Skin epidermis (tissue), 12 donors: ENCODE results near the gene ZKSCAN4.
A peak's percentile ranks its signal among the peaks of the same experiment; 100 is the strongest.

Experiments used
- H3K27ac ChIP-seq, 21 experiments: fragments of 200-600 bp; sonication (generic) in 11 of 21; one replicate each; pipeline ENCODE4 v1.5.0; 2020; ENCODE audit warnings: mild to moderate bottlenecking in 3 of 21, inconsistent platforms in 2 of 21, moderate library complexity in 2 of 21
- H3K4me3 ChIP-seq, 7 experiments: fragments of 200-600 bp; sonication (generic) in 2 of 7; one replicate each; pipeline ENCODE4 v1.5.0; 2020; ENCODE audit warnings: inconsistent platforms in 2 of 7, mild to moderate bottlenecking in 2 of 7, moderate library complexity in 1 of 7

The ZKSCAN4 gene

GRCh38 chr6:28254121-28254519 lies 2.1 kb upstream of the ZKSCAN4 start:
- H3K27ac ChIP-seq = no peak overlapping the region
- no peak overlapping the region for H3K4me3 ChIP-seq

DNA sequence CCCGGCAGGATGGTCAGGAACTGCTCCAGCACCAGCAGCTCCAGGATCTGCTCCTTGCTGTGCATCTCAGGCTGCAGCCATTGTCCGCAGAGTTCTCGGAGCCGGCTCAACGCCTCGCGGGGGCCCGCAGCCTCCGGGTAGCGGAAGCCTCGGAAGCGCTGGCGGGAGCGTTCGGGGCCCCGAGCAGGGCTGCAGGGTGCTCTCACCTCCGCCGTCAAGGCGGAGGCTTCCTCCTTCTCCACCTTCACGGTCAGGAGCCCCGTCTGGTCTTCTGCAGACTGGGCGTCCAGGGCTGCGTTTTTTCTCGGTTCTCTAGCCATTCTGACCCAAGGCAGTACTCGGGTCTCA lies 434 bp downstream of the ZKSCAN4 start:
- Histone ChIP-seq H3K27ac (peak overlapping the region in 18 of 21 experiments; percentile 26 to 80 (median 72)), H3K4me3 (peak overlapping the region; percentile 52 to 96 (median 76))

DNA sequence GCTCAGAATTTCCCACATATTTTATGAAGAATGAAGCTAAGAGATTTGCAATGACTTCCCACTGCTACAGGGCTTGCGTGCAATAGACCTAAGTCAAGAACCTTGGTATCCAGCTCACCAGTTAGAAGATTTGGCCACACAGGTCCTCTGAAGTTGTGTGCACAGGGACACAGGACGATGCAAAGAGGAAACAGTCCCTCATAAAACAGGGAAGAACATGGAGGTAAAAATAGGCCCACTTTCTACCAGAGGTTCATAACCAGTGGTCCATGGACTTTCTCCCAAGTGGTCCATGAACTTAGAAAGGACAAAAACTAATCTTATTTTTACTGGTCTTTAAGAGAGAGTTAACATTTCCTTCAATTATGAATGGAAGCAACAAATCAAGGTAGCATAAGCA lies 1.3 kb downstream of the ZKSCAN4 start:
- Histone ChIP-seq H3K27ac (no peak overlapping the region), H3K4me3 (peak overlapping the region in 3 of 7 experiments; percentile 52 to 96 (median 70))

DNA sequence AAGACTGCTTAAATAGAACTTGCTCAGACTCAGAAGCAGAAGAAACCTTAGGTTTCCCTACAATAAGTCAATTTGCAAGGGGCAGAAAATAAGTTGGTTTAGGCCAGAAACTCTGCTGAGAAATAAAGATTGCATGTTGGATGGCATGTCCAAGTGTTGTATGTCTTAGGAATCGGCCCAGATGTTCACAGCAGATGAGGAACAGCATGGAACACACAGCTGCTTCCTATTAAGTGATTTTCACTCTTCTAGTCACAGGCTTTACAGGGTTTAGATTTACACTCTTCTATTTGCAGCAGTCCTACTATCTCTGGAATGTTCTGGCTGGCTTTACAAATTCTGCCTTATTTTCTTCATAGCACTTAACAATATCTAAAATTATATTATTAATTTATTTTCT lies 3.2 kb downstream of the ZKSCAN4 start:
- Histone ChIP-seq H3K4me3 (no peak overlapping the region), H3K27ac (no peak overlapping the region)

DNA sequence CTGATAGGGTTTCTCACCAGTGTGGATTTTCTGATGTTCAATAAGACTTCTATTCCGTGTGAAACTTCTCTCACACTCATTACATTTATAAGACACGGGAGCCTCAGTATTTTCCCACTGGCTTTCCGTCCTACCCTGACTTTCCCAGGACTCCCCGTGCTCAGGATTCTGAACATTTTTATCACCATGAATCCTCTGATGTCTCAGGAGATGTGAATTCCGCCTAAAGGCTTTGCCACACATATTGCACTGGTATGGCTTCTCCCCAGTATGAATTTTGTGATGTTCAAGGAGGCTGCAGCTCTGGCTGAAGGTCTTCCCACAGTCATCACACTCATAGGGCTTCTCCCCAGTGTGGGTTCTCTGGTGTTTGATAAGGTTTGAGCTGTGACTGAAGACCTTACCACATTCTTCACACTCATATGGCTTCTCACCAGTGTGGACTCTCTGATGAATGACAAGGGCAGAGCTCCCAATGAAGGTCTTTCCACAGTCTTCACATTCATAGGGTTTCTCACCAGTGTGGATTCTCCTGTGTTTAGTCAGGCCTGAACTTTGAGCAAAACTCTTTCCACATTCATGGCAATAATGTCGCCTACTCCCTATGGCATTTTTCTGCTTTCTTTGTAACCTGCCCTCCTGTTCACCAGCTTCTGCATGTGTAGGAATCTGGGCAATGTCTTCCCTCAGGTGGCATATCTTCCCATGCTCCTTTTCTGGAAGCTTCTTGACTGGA lies 6.7 kb downstream of the ZKSCAN4 start:
- H3K4me3 ChIP-seq = no peak overlapping the region
- H3K27ac ChIP-seq = no peak overlapping the region

DNA sequence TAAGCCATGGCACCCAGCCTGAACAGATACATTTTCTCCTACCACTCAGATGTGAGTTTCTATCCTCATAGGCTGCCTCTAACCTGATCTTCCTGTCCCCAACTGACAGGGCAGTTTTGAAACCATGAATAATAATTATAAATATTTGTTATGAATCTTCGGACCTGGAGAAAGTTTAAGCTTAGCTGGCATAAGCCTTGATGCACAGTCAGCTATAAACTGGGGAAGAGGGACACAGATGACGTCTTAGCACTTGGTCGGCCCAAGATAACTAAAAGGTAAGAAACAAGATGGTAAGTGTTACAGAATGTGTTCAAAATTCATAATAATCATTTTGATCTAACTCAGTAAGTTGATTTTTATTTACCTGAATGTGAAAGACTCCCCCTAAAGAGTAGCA lies 8.1 kb downstream of the ZKSCAN4 start:
- Histone ChIP-seq H3K4me3 (no peak overlapping the region), H3K27ac (no peak overlapping the region)

GRCh38 chr6:28240471-28240870 lies 11.6 kb downstream of the ZKSCAN4 start:
- H3K4me3 ChIP-seq = no peak overlapping the region
- H3K27ac ChIP-seq = no peak overlapping the region

GRCh38 chr6:28239636-28240035 lies 12.4 kb downstream of the ZKSCAN4 start:
- H3K4me3 ChIP-seq = no peak overlapping the region
- H3K27ac ChIP-seq = no peak overlapping the region

DNA sequence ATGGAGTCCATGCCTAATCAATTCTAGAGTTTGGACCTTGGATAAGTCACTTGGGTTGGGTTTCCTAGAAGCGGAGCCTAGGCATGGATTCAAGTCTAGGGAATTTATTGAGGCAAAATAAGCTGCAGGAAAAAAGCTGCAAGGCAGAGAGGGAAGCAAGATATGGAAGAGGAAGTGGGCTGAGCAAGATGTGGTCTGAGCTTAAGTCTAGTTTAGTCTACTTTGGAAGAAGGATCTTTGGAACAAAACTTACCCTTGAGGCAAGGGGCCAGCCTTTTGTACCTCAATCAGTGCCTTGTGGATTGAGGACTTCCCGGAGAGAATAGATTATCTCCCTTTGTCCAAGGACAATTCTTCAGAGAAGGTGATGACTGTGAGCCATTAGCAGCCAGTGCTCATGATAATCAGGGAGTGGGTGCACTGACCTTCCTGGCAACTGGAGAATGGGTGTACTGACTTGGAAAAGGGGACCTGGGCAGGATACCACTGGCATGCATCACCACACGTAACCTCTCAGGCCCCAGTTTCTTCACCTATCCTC lies 16.1 kb downstream of the ZKSCAN4 start:
- no peak overlapping the region for H3K4me3 ChIP-seq
- no peak overlapping the region for H3K27ac ChIP-seq

DNA sequence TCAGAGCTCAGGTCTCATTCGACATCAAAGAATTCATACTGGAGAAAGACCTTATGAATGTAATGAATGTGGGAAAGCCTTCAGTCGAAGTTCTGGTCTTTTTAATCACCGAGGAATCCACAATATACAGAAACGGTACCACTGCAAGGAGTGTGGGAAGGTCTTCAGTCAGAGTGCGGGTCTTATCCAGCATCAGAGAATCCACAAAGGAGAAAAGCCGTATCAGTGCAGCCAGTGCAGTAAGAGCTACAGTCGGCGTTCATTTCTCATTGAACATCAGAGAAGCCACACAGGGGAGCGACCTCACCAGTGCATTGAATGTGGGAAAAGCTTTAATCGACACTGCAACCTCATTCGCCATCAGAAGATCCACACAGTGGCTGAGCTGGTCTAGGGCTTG lies 19.3 kb downstream of the ZKSCAN4 start:
- H3K27ac ChIP-seq = no peak overlapping the region
- no peak overlapping the region for H3K4me3 ChIP-seq

- no peak overlapping the region for H3K4me3 ChIP-seq
- no peak overlapping the region for H3K27ac ChIP-seq
Measured at GRCh38 chr6:28226460-28226859, 25.6 kb downstream of the ZKSCAN4 start.

DNA sequence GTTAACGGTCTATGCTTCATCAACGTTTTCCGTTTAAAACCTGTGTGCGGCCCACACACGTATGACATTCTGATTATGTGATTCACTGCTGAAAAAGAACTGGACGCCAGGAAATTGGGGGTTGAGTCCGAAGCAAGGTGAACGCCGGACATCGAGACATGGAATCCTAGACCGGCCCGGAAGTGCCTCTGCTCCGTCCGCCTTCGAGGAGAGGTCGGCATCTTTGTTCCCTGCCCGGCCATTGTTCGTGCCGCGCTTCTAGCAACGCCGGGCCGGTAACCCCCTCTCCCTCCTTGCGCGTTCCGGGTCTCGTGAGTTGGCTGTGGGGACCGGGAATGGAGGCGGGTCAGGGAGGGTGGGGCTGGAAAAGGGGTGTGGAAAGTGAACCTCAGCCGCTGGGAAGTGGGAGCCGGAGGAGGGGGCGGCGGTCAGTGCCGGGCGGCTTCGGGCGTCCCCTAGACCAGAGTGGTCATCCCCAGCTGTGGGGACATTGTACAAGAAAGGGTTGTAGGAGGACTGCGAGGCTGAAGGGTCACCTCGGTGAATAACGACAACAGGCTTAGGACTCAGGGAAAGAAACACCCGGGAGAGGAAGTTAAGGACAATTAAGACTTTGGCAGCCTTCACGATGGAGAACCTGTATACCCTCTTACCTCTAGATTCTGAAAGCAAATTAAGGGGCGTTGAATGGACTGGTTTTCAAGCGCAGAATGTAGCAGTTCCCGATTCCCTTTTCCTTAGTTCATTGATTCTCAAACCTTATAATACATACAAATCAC lies 26.8 kb downstream of the ZKSCAN4 start, which contains the start of gene ZSCAN9:
ZSCAN9 (plus strand) TSS at position 220 of the 779 bp plus-strand sequence. CDS start 1,810 bp downstream, outside the sequence.
- H3K4me3 ChIP-seq = peak within 1 kb of the TSS; percentile 48 to 77 (median 74)
- peak within 1 kb of the TSS in 19 of 21 experiments; percentile 6 to 85 (median 75) for H3K27ac ChIP-seq

DNA sequence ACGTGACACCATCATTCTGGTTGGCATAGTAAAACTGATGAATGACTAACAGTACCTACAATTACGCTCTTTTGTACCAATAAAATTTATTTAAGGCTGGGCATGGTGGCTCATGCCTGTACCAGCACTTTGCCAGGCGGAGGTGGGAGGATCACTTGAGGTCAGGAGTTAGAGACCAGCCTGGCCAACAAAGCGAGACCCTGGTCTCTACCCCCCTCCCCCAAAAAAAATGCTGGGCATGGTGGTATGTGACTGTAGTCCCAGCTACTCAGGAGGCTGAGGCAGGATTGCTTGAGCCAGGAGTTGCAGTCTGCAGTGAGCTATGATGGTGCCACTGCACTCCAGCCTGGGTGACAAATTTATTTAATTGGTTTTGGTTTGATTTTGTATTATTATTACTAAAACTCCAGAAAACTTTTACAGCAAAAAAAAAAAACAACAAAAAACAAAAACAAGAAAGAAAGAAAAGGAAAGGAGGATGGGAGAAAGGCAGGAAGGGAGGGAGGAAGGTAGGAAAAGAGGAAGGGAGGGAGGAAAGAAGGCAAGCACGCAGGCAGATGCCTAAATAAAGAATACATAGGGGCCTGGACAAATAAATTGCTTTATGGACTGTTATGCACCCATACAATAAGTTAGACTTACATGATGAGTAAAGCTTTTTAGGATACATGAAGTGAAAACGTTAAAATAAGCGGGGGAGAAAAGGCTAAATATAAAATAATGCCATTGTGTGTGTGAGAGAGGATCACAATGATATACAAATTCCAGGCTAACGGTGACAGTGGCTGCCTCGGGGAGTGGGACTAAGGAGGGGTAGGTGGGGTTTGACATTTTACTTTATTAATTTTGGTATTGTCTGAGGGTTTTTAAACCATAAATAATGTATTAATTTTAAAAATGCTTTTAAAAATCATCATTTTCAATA lies 27.7 kb downstream of the ZKSCAN4 start:
- H3K27ac ChIP-seq = peak overlapping the region in 18 of 21 experiments; percentile 6 to 85 (median 72)
- H3K4me3 ChIP-seq = peak overlapping the region; percentile 48 to 77 (median 74)

- H3K4me3 ChIP-seq = no peak overlapping the region
- H3K27ac ChIP-seq = no peak overlapping the region
Measured at GRCh38 chr6:28220257-28221133, 31.6 kb downstream of the ZKSCAN4 start.

DNA sequence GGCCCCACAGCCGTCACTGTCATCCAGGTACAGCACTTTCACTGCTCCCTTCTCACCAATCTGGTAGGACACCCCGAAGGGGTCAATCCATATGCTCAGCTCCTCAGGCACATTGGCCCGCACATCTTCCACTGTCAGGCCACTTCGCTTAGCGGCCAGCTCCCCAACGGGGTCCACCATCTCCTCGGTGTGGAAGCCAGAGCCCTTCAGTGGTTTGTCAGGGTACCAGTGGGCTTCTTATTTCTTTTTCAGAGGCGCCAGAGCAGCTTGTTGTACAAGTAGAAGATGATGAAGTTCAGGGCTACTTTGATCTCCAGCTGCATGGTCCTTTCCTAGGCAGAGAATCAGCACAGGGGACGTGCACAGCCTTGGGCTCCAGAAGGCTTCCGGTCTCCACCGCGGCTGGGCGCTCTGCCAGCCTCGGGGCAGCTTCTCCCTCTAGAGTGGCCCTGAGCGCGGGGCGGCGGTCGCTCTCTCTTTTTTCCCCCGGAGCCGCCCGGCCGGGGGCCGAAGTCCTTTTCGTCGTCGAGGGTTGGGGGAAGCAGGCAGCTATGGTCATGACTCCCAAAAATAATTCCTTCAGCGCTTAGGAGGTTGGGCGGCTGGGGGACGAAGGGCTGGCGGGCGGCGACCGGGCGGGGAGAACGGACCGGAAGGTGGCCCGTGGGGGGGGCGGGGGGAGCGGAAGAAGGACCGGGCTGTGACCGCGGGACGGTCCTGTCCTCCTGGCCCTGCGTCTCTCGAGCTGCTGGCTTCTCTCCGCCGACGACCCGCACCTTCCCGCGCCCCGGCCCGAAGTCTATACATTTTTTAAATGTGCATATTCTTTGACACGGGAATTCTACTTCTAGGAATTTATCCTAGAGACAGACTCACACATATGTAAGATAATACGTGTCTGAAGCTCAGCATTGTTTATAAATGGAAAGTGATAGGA lies 33.5 kb downstream of the ZKSCAN4 start:
- peak overlapping the region in 18 of 21 experiments; percentile 4 to 84 (median 66) for H3K27ac ChIP-seq
- H3K4me3 ChIP-seq = peak overlapping the region; percentile 40 to 61 (median 46)

DNA sequence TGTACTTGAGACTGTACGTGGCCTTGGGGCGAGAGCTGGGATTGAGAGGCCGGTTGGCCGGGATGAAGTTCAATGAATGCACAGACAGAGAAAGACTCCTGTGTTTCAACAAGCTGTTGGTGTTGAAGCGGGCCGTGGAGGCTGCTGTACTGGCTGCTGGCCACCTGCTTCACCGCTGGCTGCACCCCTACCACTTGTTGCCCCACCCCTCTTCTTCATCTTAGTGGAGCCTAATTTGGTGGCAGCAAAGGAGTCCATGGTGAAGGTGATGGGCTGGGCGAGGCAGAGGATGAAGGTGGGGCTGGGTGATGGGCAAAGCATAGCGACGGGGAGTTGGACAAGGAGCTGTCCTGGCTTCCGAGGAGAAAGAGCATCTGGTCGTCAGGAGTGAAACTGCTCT lies 34.2 kb downstream of the ZKSCAN4 start:
- peak overlapping the region in 1 of 7 experiments; percentile 46 for H3K4me3 ChIP-seq

GRCh38 chr6:28215425-28215824 lies 36.6 kb downstream of the ZKSCAN4 start:
- Histone ChIP-seq H3K4me3 (peak overlapping the region in 1 of 7 experiments; percentile 4), H3K27ac (no peak overlapping the region)

More for the DNA sequence above, 34.2 kb downstream of the ZKSCAN4 start:
- no peak overlapping the region for H3K27ac ChIP-seq

GRCh38 chr6:28213213-28213523 lies 38.9 kb downstream of the ZKSCAN4 start:
- Histone ChIP-seq H3K27ac (no peak overlapping the region), H3K4me3 (peak overlapping the region in 1 of 7 experiments; percentile 30)
